ENCODE results near the gene AKIRIN1. TPM values are rescaled to one million over a fixed set of nuclear protein-coding genes. Genes with fewer than 3 reads are reported as not detected.

Gene AKIRIN1
- 99.6 and 130 TPM in 2 replicates for total RNA-seq (ENCODE audit: low replicate concordance)

GRCh38 chr1:38990738-38991637, at the start of gene AKIRIN1:
TSS of gene AKIRIN1 (plus strand) at chr1:38991276. CDS start at chr1:38991381, 105 bp downstream.
- H3K27me3 ChIP-seq, result no peaks in the 10 kb centered on the region
- peak; percentile 97 for DNase-seq (ENCODE audit: low spot score)
- Mint-ChIP-seq H3K4me3 (peak within 1 kb of the TSS; percentile 91), H3K27me3 (ENCODE audit: insufficient read depth, low read depth) (no peaks in the 10 kb centered on the region), H3K4me1 (peaks cover 36% of the 10 kb centered on the region), H3K36me3 (peaks cover 16% of the 10 kb centered on the region), H3K27ac (peak within 1 kb of the TSS; percentile 90), H3K9me3 (no peaks in the 10 kb centered on the region)
- peaks cover 49% of the 10 kb centered on the region for H3K79me2 ChIP-seq (ENCODE audit: low read depth)
- peak within 1 kb of the TSS; percentile 89 for H3K9ac ChIP-seq
- H3K4me2 ChIP-seq, result peak within 1 kb of the TSS; percentile 88
- peaks cover 46% of the 10 kb centered on the region for H4K20me1 ChIP-seq (ENCODE audit: low read depth)
- peaks cover 16% of the 10 kb centered on the region for H3K4me1 ChIP-seq
- H3K27ac ChIP-seq, result peak within 1 kb of the TSS; percentile 89
- H3K36me3 ChIP-seq, result peaks cover 7% of the 10 kb centered on the region
- peak within 1 kb of the TSS; percentile 92 for H3K4me3 ChIP-seq
- H2AFZ ChIP-seq (replicated peaks), result no peak within 1 kb of the TSS
- TF ChIP-seq CTCF (IDR thresholded peaks at IDR 0.05) (no peak), EZH2phosphoT487 (IDR thresholded peaks at IDR 0.05) (no peak), EZH2 (IDR thresholded peaks at IDR 0.05) (no peak)
- H3F3A ChIP-seq (ENCODE audit: low read depth), result peaks cover 22% of the 10 kb centered on the region
- H3K9me3 ChIP-seq (ENCODE audit: low read depth), result no peaks in the 10 kb centered on the region

- H3F3A ChIP-seq (ENCODE audit: low read depth), result no peaks in the 10 kb centered on the region
- no peaks in the 10 kb centered on the region for H3K79me2 ChIP-seq (ENCODE audit: low read depth)
- no peak within 1 kb of the TSS for H3K4me3 Mint-ChIP-seq
- H3K9ac ChIP-seq, result no peak within 1 kb of the TSS
- H3K4me3 ChIP-seq, result no peak within 1 kb of the TSS
- TF ChIP-seq CTCF (IDR thresholded peaks at IDR 0.05), result no peak
- TF ChIP-seq EZH2phosphoT487 (IDR thresholded peaks at IDR 0.05), result no peak
- no peak for TF ChIP-seq EZH2 (IDR thresholded peaks at IDR 0.05)
- H3K27ac ChIP-seq, result no peak within 1 kb of the TSS
- peaks cover 3% of the 10 kb centered on the region for H3K4me1 Mint-ChIP-seq
- DNase-seq (ENCODE audit: low spot score), result peak; percentile 25
- peak within 1 kb of the TSS; percentile 69 for H3K27ac Mint-ChIP-seq
- no peaks in the 10 kb centered on the region for H4K20me1 ChIP-seq (ENCODE audit: low read depth)
- H3K27me3 Mint-ChIP-seq (ENCODE audit: insufficient read depth, low read depth), result no peaks in the 10 kb centered on the region
- H3K36me3 Mint-ChIP-seq, result no peaks in the 10 kb centered on the region
- H3K9me3 Mint-ChIP-seq, result no peaks in the 10 kb centered on the region
- H3K9me3 ChIP-seq (ENCODE audit: low read depth), result no peaks in the 10 kb centered on the region
- H3K27me3 ChIP-seq, result no peaks in the 10 kb centered on the region
- H2AFZ ChIP-seq (replicated peaks), result peak within 1 kb of the TSS; percentile 98
- no peak within 1 kb of the TSS for H3K4me2 ChIP-seq
- H3K36me3 ChIP-seq, result no peaks in the 10 kb centered on the region
- H3K4me1 ChIP-seq, result no peaks in the 10 kb centered on the region
Measured at GRCh38 chr1:38941527-38942019, 49.5 kb upstream of the AKIRIN1 start, which contains the start of gene RHBDL2. TSS of gene RHBDL2 (minus strand) at chr1:38941830. CDS start at chr1:38919212, 22,618 bp downstream.

- Histone ChIP-seq H3K79me2 (ENCODE audit: low read depth) (no peaks in the 10 kb centered on the region), H3K4me1 (no peaks in the 10 kb centered on the region), H4K20me1 (ENCODE audit: low read depth) (no peaks in the 10 kb centered on the region), H3K4me2 (no peak overlapping the region), H3K9ac (no peak overlapping the region), H3K36me3 (no peaks in the 10 kb centered on the region), H3K27me3 (no peaks in the 10 kb centered on the region), H2AFZ (replicated peaks) (no peak overlapping the region), H3K4me3 (no peak overlapping the region), H3K9me3 (ENCODE audit: low read depth) (no peaks in the 10 kb centered on the region), H3K27ac (no peak overlapping the region), H3F3A (ENCODE audit: low read depth) (no peaks in the 10 kb centered on the region)
- H3K4me3 Mint-ChIP-seq, result no peak overlapping the region
- TF ChIP-seq EZH2phosphoT487 (IDR thresholded peaks at IDR 0.05), result no peak
- no peak for TF ChIP-seq CTCF (IDR thresholded peaks at IDR 0.05)
- TF ChIP-seq EZH2 (IDR thresholded peaks at IDR 0.05), result no peak
- H3K36me3 Mint-ChIP-seq, result no peaks in the 10 kb centered on the region
- peaks cover 2% of the 10 kb centered on the region for H3K9me3 Mint-ChIP-seq
- no peaks in the 10 kb centered on the region for H3K27me3 Mint-ChIP-seq (ENCODE audit: insufficient read depth, low read depth)
- no peak for DNase-seq (ENCODE audit: low spot score)
- no peak overlapping the region for H3K27ac Mint-ChIP-seq
- H3K4me1 Mint-ChIP-seq, result peaks cover 3% of the 10 kb centered on the region
Measured at GRCh38 chr1:38942664-38943428, 48.2 kb upstream of the AKIRIN1 start.

All from neural progenitor cell (in vitro differentiated cells).